ENCODE data around the gene PPARD. TPM values are rescaled to one million over a fixed set of nuclear protein-coding genes. Genes with fewer than 3 reads are reported as not detected.
A peak's percentile ranks its signal among the peaks of the same experiment; 100 is the strongest.
"Not testable (repeated sequence)": the region's sequence is repeated elsewhere in the genome, so short reads cannot be mapped to it uniquely, and the experiment has no call there.

Gene PPARD
- total RNA-seq, 1 experiment from 2014 or later, result 38.4 TPM

DNA sequence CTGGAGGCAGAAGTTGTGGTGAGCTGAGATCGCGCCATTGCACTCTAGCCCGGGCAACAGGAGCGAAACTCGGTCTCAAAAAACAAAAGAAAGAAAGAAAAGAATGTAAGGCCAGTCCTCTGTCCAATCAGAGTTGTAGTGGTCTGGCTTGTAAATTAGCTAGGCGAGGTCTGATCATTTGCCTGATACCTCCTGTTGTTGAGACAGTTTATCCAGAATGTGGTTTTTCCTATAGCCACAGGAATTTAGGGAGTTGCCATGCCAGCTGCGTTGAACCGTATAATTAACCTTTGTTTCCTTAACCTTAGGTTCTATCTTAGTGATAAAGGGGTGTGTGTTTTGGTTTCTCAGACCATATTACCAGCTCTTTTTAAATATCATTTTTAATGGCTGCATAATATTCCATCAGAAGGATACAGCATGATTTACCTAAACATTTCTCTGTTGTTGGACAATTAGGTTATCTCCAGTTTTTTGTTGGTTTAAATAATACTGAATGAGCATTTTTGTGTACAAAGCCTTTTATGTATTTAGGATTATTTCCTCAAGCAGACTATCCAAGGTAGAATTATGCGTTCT lies 11.7 kb upstream of the PPARD start:
- CTCF ChIA-PET, result interaction anchor here (1.5 kb wide), 1 partner anchor 11 kb away, joined by 6 read pairs; the partner anchor contains the start of gene PPARD
- POLR2A ChIA-PET, result interaction anchor here (0.6 kb wide), 1 partner anchor 103 kb away, joined by 3 read pairs; no protein-coding TSS in a partner anchor
- no peaks in the 10 kb centered on the region for H3K9me3 ChIP-seq (ENCODE audit: control insufficient read depth in 1 of 2, insufficient read depth in 1 of 2, low read depth in 1 of 2, low read length in 2 of 2)
- ATAC-seq (no peak), DNase-seq (ENCODE audit: low read depth, low spot score) (no peak)
- H3K4me2 ChIP-seq (ENCODE audit: low read length), result no peak overlapping the region
- TF ChIP-seq SRF (IDR thresholded peaks at IDR 0.05; ENCODE audit: low read depth) (no peak), ELF1 (IDR thresholded peaks at IDR 0.05; ENCODE audit: borderline replicate concordance, low read depth) (no peak)
- H3K9me2 ChIP-seq (ENCODE audit: insufficient read depth), result no peaks in the 10 kb centered on the region
- H3K79me2 ChIP-seq (ENCODE audit: insufficient read depth, low read length), result no peaks in the 10 kb centered on the region
- H3K4me3 ChIP-seq (replicated peaks in 1 of 2; ENCODE audit: low read depth in 1 of 2, low read length in 2 of 2), result no peak overlapping the region
- RAD21 ChIA-PET (ENCODE audit: low non-redundant PET in 1 of 2, low total read pairs in 2 of 2, uncharacterized antibody in 2 of 2, unreplicated experiment in 2 of 2), result no interaction called here
- peaks cover 4 to 22% of the 10 kb centered on the region in 2 experiments; a peak in 3 of 4 replicates for H3K4me1 ChIP-seq (ENCODE audit: control insufficient read depth in 1 of 2, insufficient read depth in 2 of 2, low read length in 2 of 2)
- no TSS peak for BruUV-seq (replicated peaks)
- no peak overlapping the region for H3K9ac ChIP-seq (ENCODE audit: low read length)
- H3K27me3 ChIP-seq (ENCODE audit: insufficient read depth, low read length), result no peaks in the 10 kb centered on the region
- H2AFZ ChIP-seq (ENCODE audit: low read depth, low read length, poor library complexity, severe bottlenecking), result no peak overlapping the region
- H4K20me1 ChIP-seq (ENCODE audit: insufficient read depth), result no peaks in the 10 kb centered on the region
- intact Hi-C loops (cut with micrococcal nuclease), result no loop called here
- no peaks in the 10 kb centered on the region for H3K36me3 ChIP-seq (ENCODE audit: control insufficient read depth in 1 of 2, insufficient read depth in 2 of 2, low read length in 2 of 2)
- no peak overlapping the region for H3K27ac ChIP-seq (ENCODE audit: low read depth, low read length)

- RAD21 ChIA-PET (ENCODE audit: low non-redundant PET in 1 of 2, low total read pairs in 2 of 2, uncharacterized antibody in 2 of 2, unreplicated experiment in 2 of 2), result interaction anchor here (1.0 to 1.1 kb wide), 2 partner anchors 10 to 117 kb away, joined by 4 read pairs; partner anchors contain the start of gene PPARD (in 1 of the 2)
- H3K36me3 ChIP-seq (ENCODE audit: control insufficient read depth in 1 of 2, insufficient read depth in 2 of 2, low read length in 2 of 2); H3K9ac ChIP-seq (ENCODE audit: low read length); H3K79me2 ChIP-seq (ENCODE audit: insufficient read depth, low read length); intact Hi-C loops (cut with micrococcal nuclease); H3K9me3 ChIP-seq (ENCODE audit: control insufficient read depth in 1 of 2, insufficient read depth in 1 of 2, low read depth in 1 of 2, low read length in 2 of 2); BruUV-seq (replicated peaks); H2AFZ ChIP-seq (ENCODE audit: low read depth, low read length, poor library complexity, severe bottlenecking); DNase-seq (ENCODE audit: low read depth, low spot score); H3K9me2 ChIP-seq (ENCODE audit: insufficient read depth); H3K4me3 ChIP-seq (replicated peaks in 1 of 2; ENCODE audit: low read depth in 1 of 2, low read length in 2 of 2); H4K20me1 ChIP-seq (ENCODE audit: insufficient read depth); H3K27me3 ChIP-seq (ENCODE audit: insufficient read depth, low read length); H3K27ac ChIP-seq (ENCODE audit: low read depth, low read length): not testable (repeated sequence)
- CTCF ChIA-PET, result interaction anchor here (1.1 to 2.2 kb wide), 3 partner anchors 9 to 117 kb away, joined by 3 to 13 read pairs (median 6); partner anchors contain the start of gene PPARD
- Histone ChIP-seq H3K4me1 (ENCODE audit: control insufficient read depth in 1 of 2, insufficient read depth in 2 of 2, low read length in 2 of 2) (peaks cover 4 to 19% of the 10 kb centered on the region in 2 experiments; a peak in 3 of 4 replicates), H3K4me2 (ENCODE audit: low read length) (peak overlapping the region; percentile 49)
- ATAC-seq, result peak; percentile 94
- POLR2A ChIA-PET, result interaction anchor here (0.9 kb wide), 1 partner anchor 9 kb away, joined by 3 read pairs; no protein-coding TSS in a partner anchor
- TF ChIP-seq, protein P1, sequence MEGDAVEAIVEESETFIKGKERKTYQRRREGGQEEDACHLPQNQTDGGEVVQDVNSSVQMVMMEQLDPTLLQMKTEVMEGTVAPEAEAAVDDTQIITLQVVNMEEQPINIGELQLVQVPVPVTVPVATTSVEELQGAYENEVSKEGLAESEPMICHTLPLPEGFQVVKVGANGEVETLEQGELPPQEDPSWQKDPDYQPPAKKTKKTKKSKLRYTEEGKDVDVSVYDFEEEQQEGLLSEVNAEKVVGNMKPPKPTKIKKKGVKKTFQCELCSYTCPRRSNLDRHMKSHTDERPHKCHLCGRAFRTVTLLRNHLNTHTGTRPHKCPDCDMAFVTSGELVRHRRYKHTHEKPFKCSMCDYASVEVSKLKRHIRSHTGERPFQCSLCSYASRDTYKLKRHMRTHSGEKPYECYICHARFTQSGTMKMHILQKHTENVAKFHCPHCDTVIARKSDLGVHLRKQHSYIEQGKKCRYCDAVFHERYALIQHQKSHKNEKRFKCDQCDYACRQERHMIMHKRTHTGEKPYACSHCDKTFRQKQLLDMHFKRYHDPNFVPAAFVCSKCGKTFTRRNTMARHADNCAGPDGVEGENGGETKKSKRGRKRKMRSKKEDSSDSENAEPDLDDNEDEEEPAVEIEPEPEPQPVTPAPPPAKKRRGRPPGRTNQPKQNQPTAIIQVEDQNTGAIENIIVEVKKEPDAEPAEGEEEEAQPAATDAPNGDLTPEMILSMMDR (IDR thresholded peaks at IDR 0.05 in 2 of 3, conservative IDR thresholded peaks at IDR 0.05 in 1 of 3; ENCODE audit: borderline replicate concordance in 1 of 3, insufficient read depth in 1 of 3, low read depth in 2 of 3, low read length in 2 of 3), result peak in 2 of 3 experiments; percentile 37 to 54; a peak in 3 of 6 replicates
- TF ChIP-seq RAD21 (IDR thresholded peaks at IDR 0.05; ENCODE audit: low read depth), result 0 out of 2 replicates have a peak, but pooled peaks have one; percentile 15
Observed at GRCh38 chr6:35332074-35332887, 10.1 kb upstream of the PPARD start.
